ENCODE measurements around the gene TAF10.

The TAF10 gene

DNA sequence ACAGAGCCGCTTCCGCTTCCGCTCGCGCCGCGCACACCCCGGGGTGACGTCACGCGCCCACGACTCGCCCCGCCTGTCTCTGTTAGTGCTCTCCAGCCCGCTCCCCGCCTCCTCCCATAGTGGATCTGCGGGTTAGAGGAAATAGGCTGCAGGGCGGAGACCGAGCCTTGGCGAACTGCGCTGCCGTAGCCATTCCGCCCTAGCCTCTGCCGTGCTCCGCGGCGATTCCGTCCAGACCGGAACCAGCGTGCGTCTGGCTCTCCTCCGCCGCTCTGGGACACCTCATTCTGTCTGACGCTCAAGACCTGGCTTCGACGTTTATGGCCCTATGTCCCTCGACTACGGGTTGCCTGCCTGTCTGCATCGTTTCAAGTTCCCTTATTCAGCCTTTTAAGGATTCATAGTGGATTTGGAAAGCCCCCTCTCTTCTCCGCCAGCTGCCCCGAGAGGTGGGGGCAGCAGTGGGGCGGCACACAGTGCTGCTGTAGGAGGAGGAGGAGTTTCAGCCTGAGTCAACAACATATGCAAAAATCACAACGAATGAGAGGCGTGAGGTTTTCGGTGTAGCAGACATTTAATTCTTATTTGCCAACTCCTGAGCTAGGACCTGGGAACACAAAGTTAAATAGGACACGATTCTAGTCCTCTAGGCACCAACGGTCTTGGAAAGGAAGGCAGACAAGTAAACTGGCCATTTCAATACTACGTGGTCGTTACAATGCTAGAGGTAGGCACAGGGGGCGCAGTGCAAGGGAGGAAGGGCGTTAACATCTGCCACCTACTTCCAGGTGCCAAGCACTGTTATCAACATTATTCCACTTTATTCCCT is at the start of gene TAF10:
TSS of gene TAF10 (minus strand) at position 4 of the 829 bp plus-strand sequence. CDS start 27 bp downstream, outside the sequence.
- peak; percentile 94 for DNase-seq (ENCODE audit: low spot score)

DNA sequence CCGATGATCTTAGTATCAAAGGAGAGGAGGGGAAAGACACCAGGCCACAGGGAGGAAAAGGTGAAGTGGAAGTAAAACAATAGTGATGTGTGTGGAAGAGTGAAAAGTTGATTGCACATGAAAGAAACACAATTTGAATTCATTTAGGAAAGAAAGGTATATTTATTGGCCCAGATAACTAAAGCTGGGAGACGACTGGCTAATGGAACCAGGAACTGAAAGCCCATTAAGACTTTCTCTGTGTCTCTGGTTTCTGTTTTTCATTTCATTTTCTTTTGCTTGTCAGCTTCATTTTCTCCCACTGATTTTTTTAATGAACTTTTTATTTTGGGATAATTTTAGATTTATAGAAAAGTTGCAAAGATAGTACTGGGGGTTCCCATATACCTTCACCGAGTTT is 48.7 kb upstream of the TAF10 start:
- no peak for DNase-seq (ENCODE audit: low spot score)

GRCh38 chr11:6658647-6659046 is 46.6 kb upstream of the TAF10 start:
- DNase-seq (ENCODE audit: low spot score): no peak

DNA sequence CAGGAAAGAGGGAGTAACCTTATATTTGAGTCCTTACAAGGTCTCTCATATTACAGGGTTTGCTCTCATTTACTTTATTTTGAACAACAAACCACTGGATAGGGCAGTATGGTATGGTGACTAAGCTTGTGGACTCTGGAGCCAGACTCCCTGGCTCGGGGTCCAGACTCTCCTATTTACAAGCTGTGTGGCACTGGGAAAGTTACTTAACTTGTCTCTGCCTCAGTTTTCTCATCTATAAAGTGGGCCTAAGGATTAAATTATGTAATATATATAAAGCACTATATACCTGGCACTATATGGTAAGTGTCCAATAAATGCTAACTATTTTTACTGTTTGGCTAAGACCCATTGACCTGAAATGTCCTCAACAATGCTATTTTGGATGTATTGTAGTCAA is 45.3 kb upstream of the TAF10 start:
- no peak for DNase-seq (ENCODE audit: low spot score)

- no peak for DNase-seq (ENCODE audit: low spot score)
Observed at GRCh38 chr11:6656936-6657335, 44.9 kb upstream of the TAF10 start.

GRCh38 chr11:6656584-6656915 is 44.5 kb upstream of the TAF10 start:
- no peak for DNase-seq (ENCODE audit: low spot score)

- DNase-seq (ENCODE audit: low spot score): no peak
Observed at GRCh38 chr11:6655790-6656583, 44.0 kb upstream of the TAF10 start, which contains the start of gene DCHS1. DCHS1 (minus strand) TSS chr11:6655809; CDS start chr11:6641613, 14,196 bp downstream.

DNA sequence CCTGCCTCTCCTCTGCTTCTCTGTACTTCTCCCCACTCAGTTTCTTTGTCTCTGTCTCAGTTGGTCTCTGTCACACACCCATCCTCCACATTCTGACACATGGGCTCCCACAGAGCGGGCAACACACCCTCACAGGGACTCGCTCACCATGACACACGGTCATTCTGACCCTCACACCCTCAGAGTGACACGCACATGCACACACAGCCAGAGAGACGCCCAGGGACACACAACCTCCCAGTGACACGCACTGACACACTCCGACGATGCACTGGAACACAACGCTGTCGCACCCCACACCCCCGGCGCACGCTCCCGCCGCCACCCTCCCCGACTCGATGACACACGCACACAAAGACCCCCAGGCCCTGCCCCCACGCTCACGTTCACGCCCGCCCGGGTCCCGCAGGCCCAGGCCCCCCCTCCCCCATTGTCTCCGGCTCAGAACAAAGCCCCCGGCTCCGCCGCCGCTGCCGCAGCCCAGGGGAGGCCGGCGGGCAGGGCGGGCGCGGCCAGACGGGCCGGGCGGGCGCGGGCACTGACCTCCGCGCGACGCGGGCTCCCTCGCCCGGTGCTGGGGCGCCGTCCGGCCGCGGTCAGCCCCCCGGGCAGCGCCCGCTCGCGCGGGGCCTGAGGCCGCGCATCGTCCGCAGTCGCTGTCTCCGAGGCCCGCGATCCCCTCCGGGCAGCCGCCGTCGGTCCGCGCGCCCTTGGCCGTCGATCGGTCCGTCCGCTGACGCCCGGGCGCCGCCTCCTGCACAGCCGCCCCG is 43.2 kb upstream of the TAF10 start:
- peak; percentile 21 for DNase-seq (ENCODE audit: low spot score)

GRCh38 chr11:6654281-6655019 is 42.4 kb upstream of the TAF10 start:
- DNase-seq (ENCODE audit: low spot score): no peak

DNA sequence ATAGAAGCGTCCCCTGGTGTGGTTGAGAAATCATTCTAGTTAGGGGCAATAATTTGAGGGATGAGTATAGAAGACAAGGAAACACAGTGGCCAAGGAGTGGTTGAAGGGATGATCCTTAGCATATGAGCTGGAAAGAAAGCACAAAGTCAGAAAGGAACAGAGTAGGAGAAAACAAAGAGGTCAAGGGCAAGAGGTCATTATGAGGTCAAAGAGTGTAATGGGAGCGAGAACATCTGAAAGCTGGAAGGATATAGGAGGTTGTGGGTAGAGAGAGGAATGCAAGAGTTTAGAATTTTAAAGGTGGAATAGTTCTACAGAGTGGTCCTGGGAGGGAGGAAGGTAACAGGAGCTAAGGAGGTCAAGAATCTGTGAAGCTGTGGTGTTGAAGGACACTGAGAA is 41.6 kb upstream of the TAF10 start:
- DNase-seq (ENCODE audit: low spot score): no peak

- no peak for DNase-seq (ENCODE audit: low spot score)
Observed at GRCh38 chr11:6653097-6653496, 41.1 kb upstream of the TAF10 start.

DNA sequence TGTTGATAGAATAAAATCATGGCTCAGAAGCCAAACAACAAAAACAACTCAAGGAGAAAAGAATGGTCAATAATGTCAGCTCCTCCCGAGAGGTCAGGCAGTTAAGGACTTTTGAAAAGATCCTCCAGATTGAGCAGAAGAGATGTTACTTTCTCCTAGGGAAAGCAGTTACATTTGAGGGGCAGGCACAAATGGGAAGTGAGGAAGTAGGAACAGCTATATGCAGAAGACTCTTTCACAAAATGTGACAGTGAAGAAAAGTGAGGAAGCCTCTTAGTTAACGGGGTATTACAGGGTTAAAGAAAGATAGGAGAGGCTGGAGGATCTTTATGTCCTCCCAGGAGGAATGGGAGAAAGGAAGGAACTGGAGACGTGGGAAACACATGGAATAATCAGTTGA is 40.2 kb upstream of the TAF10 start:
- no peak for DNase-seq (ENCODE audit: low spot score)

DNA sequence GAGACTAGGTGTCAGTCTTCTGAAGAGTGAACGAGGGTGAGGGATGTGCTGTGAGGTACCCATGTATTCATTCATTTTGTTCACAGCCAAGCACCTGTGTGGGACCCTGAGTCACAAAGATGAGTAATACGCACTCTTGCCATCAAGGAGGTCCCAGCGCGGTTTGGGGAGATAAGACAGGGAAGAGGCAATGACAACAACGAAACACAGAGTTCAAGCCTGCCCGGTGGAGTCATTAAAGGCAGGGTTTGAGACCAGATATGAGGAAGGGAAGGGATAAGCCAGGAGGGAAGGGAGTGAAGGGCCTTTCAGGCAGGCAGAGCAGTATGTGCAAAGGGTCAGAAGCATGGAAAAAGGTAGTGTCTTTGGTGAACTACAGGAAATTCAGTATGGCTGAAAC is 39.0 kb upstream of the TAF10 start:
- DNase-seq (ENCODE audit: low spot score): peak; percentile 29

GRCh38 chr11:6650104-6650503 is 38.1 kb upstream of the TAF10 start:
- DNase-seq (ENCODE audit: low spot score): no peak

DNA sequence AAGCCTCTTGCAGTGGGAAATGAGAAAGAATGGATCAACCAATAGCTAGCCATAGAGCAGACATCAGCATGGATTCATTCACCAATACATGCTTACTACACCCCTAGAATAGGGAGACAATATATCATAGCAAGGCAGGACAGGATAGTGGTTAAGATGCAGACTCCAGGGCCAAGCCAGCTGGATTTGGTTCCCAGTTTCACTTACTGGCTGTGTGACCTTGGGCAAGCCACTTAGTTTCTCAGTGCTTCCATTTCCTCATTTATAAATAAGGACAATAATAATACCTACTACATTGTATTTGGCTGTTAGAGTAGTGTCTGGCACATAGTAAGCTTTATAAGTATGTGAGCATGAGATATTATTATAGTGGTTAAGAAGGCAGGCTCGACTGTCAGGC is 36.5 kb upstream of the TAF10 start:
- DNase-seq (ENCODE audit: low spot score): no peak

DNA sequence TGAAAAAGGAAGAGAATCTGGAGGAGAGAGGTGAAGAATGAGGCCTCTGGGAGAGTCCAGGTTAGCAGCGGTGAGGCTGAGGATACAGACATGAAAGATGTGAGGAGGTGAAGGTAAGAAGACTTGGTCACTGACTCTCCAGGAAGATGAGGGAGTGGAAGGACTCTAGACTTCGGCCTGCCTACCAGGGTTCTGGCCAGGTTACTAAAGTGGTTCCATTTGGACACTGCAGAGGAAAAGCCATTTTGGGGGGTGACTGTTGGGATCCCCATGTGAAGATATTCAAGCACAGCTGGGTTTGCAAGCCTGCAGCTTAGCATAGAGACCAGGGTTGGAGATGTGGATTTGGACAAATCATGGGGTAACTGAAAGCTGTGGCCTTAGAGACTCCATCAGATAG is 35.8 kb upstream of the TAF10 start:
- DNase-seq (ENCODE audit: low spot score): no peak

DNA sequence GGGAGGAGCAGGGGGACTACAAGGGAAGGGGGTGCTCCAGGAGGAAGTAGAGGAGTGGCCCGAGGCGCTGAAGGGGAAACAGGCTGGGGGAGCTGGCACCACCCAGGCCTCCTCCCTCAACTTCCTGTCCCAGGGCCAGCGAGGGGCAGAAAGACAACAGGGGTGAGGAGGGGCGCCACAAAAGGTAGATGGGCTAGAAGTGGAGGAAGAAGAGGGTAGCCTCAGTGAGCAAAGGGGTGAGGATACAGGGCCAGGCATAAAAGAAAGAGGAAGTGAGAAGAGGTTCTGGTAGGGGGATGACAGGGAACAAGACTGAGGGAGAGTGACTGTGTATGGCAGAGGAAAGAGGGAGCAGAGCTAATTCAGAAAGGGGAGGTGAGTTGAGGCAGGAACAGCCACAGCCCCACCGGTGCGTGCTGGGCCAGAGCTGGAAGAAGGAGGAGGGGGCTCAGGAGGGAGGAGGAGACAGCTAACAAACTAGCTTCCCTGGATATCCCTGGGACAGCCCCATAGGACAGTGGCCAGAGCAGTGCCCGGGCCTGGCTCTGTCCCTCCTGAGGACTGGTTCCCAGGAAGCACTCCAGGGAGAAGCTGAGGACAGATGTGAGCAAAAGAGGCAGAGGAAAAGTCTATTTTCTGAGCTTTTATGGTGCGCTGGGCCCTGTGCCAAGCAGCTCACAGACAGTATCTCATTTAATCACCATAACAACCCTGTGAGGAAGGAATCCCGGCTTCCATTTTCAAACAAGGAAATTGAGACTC is 35.1 kb upstream of the TAF10 start:
- DNase-seq (ENCODE audit: low spot score): peak; percentile 17

DNA sequence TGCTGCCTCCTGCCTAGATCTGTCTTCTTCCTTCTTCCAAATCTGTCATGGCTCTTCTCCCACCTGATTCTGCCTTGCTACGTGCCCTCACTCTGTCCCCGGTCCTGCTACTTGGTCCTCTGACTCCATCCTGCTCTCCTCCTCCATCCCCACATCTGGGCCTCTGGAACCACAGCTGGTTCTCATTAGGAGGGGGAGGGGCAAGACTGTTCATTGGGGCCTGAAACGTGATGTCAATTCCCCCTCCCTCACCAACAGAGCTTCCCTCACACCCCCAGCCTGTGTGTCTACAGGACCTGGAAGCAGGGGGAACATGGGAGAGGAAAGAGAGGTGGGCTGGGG is 34.5 kb upstream of the TAF10 start:
- no peak for DNase-seq (ENCODE audit: low spot score)

DNA sequence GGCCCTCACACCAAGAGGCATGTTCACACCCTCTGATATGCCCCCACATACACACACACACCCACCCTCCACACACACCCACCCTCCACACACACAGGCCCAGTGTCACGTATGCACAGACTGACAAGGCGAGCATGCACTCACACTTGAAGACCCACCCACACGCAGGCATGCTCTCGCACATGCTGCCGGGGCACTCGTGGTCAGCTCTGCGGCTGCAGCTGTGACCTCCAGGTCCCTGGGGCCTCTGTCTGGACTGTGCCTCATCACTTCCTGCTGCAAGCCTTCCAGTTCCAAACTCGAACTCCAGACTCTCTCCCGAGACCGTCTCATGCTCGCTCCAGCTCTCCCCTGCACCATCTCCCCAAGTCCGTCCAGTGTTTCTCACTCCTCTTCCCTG is 34.1 kb upstream of the TAF10 start:
- no peak for DNase-seq (ENCODE audit: low spot score)

DNA sequence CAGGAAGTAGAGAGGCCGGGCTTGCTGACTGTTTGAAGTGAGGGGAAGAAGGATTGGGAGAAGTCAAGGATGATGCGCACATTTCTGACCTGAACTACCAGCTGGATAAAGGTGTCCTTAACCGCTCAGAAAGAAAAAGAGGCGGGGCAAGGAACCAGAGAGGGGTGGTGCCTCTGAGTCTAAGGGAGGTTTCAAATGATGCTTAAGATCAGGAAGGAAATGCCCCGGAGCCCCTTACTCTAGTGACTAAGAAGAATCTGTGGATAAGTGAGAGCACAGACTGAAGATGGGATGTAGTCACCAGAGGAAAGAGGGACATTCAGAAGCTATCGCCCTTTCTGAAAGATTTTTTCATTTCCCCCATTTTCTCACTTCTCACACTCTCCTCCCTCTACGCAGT is 30.9 kb upstream of the TAF10 start:
- DNase-seq (ENCODE audit: low spot score): no peak

GRCh38 chr11:6640985-6641701 is 29.1 kb upstream of the TAF10 start:
- DNase-seq (ENCODE audit: low spot score): no peak

All from CD4-positive, alpha-beta T cell treated with Interleukin-15 for 4 hours (primary cell).